Esophagus squamous epithelium (tissue), 5 donors: ENCODE data around the gene UBA5. TPM values are rescaled to one million over a fixed set of nuclear protein-coding genes. Genes with fewer than 3 reads are reported as not detected.

Source experiments
- DNase-seq: peaks from one replicate; lab custom pipeline; 2025; lab: John Stamatoyannopoulos, UW
- H3K27ac ChIP-seq, 4 donors: fragments of 200-600 bp; sonication (generic); one replicate each; pipeline ENCODE4 v1.5.1; 2016 to 2019; ENCODE audit warnings: mild to moderate bottlenecking in 1 of 4
- H3K27me3 ChIP-seq, 4 donors: fragments of 200-600 bp; sonication (generic); 1 replicate in 3 of 4; 2 replicates in 1 of 4; pipeline versions ENCODE4 v1.5.1 to v1.6.0; 2017 to 2021; ENCODE audit warnings: antibody characterized with exemption in 1 of 4
- H3K36me3 ChIP-seq, 3 donors: fragments of 200-600 bp; sonication (generic); one replicate each; pipeline ENCODE4 v1.5.1; 2016 to 2019
- H3K4me1 ChIP-seq, 3 donors: fragments of 200-600 bp; sonication (generic); one replicate each; pipeline ENCODE4 v1.5.1; 2017 to 2019
- H3K4me3 ChIP-seq, 4 donors: fragments of 200-600 bp; sonication (generic); 1 replicate in 3 of 4; 2 replicates in 1 of 4; pipeline ENCODE4 v1.5.1; 2016 to 2019; ENCODE audit warnings: mild to moderate bottlenecking in 2 of 4, moderate library complexity in 1 of 4
- H3K9me3 ChIP-seq, 3 donors: fragments of 200-600 bp; sonication (generic); one replicate each; pipeline ENCODE4 v1.5.1; 2016 to 2019
- POLR2A ChIP-seq, 4 donors: fragments of 450-650 bp; IDR thresholded peaks; one replicate each; pipeline ENCODE4 v1.6.1; 2017; ENCODE audit warnings: antibody characterized with exemption in 4 of 4, mild to moderate bottlenecking in 4 of 4, moderate library complexity in 3 of 4
- WGBS, 2 donors: methylation state at CpG; one replicate each; pipeline ENCODE4 v1.1.5; 2018; 5-methylcytosine and 5-hydroxymethylcytosine counted together
- intact Hi-C: fragments of 100-400 bp; cut with DNase I; formaldehyde crosslinking; loops from one replicate; pipeline ENCODE4 v1.15.0; 2022
- total RNA-seq, 4 donors: library from RNA; depleted of rRNA; stranded (reverse); fragments of >200 nt; gene quantifications; one replicate each; pipeline ENCODE4 v1.1.0, GENCODE V29; 2016
- TF ChIP-seq, protein P1 (sequence below), 6 experiments: fragments of 450-650 bp in 4 of 6; fragments of 200-600 bp in 2 of 6; sonication (generic) in 2 of 6; IDR thresholded peaks; one replicate each; pipeline ENCODE4 v1.5.1; 2016 to 2019; ENCODE audit warnings: antibody characterized with exemption in 6 of 6, mild to moderate bottlenecking in 4 of 6, moderate library complexity in 4 of 6
- donor health status: DM: yes; HTN: yes; CAD: no.

Gene UBA5
- total RNA-seq, 4 donors from 2014 or later: 22.1 to 36.1 (median 31.7) TPM

DNA sequence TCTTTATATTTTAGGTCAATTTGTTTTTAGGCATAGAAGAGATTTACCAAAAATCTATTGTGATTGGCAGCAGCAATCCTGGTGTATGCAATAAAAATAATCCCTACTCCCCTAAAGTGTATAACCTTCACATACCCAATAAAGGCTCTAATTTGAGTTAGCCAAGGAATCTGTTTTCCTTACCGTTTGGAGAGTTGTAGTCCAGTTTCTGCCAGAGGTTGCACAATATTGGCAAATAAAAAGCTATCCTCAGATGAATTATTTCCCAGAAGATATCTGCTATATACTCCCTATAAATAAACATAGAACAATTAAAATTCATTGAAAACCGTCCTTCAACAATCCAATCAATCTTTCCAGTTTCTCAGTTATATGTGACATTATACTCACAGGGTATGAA, 32.0 kb upstream of the UBA5 start:
- DNase-seq: no peak
- intact Hi-C loops: no loop called here
- no peak overlapping the region for H3K4me3 ChIP-seq
- no peaks in the 10 kb centered on the region for H3K9me3 ChIP-seq
- H3K36me3 ChIP-seq: peaks cover 0 to 40% (median 0%) of the 10 kb centered on the region in 3 donors
- WGBS, 2 donors: 60 to 69% methylated on average over 2 of the region's 2 CpGs
- H3K4me1 ChIP-seq: peaks cover 0 to 20% (median 0%) of the 10 kb centered on the region in 3 donors
- no peaks in the 10 kb centered on the region for H3K27me3 ChIP-seq
- no peak overlapping the region for H3K27ac ChIP-seq
- TF ChIP-seq, protein P1, sequence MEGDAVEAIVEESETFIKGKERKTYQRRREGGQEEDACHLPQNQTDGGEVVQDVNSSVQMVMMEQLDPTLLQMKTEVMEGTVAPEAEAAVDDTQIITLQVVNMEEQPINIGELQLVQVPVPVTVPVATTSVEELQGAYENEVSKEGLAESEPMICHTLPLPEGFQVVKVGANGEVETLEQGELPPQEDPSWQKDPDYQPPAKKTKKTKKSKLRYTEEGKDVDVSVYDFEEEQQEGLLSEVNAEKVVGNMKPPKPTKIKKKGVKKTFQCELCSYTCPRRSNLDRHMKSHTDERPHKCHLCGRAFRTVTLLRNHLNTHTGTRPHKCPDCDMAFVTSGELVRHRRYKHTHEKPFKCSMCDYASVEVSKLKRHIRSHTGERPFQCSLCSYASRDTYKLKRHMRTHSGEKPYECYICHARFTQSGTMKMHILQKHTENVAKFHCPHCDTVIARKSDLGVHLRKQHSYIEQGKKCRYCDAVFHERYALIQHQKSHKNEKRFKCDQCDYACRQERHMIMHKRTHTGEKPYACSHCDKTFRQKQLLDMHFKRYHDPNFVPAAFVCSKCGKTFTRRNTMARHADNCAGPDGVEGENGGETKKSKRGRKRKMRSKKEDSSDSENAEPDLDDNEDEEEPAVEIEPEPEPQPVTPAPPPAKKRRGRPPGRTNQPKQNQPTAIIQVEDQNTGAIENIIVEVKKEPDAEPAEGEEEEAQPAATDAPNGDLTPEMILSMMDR (IDR thresholded peaks at IDR 0.05): no peak
- TF ChIP-seq POLR2A (IDR thresholded peaks at IDR 0.05): no peak

DNA sequence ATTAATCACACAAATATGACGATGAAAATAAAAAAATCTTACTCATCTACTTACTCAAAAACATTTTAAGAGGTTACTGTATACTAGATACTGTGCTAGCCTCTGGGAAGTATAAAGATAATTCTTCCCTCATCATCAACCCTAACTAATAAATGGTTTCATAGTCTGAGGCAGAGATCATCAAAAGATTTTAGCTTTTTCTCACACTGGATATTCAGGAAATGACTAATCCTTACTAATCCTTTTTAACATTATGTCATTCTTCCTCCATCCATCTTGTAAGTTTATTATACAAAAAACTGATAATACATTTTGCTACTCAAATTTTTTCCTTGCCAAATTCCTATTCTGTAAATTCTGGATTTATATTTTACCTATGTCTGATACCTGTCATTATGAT, 30.2 kb upstream of the UBA5 start:
- DNase-seq: no peak
- peaks cover 0 to 35% (median 0%) of the 10 kb centered on the region in 3 donors for H3K36me3 ChIP-seq
- TF ChIP-seq, protein P1 (IDR thresholded peaks at IDR 0.05): no peak
- no peak for TF ChIP-seq POLR2A (IDR thresholded peaks at IDR 0.05)
- H3K4me3 ChIP-seq: no peak overlapping the region
- H3K27me3 ChIP-seq: no peaks in the 10 kb centered on the region
- H3K9me3 ChIP-seq: no peaks in the 10 kb centered on the region
- H3K4me1 ChIP-seq: peaks cover 0 to 9% (median 0%) of the 10 kb centered on the region in 3 donors
- no peak overlapping the region for H3K27ac ChIP-seq
- WGBS, 2 donors: 18 to 39% methylated on average over 1 of the region's 1 CpG
- intact Hi-C loops: no loop called here

DNA sequence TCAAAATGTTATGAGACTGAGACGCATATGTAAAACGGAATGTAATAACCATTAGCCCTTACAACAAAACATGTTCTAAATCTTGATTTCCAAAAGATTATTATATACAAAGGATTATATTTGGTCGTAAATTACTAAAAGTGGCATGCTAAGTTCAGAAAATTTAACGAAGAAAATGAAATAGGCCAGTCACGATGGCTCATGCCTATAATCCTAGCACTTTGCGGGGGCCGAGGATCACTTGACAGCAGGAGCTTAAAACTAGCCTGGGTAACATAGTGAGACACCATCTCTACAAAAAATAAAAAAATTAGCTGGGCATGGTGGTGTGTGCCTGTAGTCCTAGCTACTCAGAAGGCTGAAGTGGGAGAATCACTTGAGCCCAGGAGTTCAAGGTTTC, 29.5 kb upstream of the UBA5 start:
- Histone ChIP-seq H3K4me3 (no peak overlapping the region), H3K9me3 (no peaks in the 10 kb centered on the region), H3K27ac (no peak overlapping the region), H3K27me3 (no peaks in the 10 kb centered on the region), H3K4me1 (peaks cover 0 to 9% (median 0%) of the 10 kb centered on the region in 3 donors), H3K36me3 (peaks cover 0 to 37% (median 0%) of the 10 kb centered on the region in 3 donors)
- TF ChIP-seq POLR2A (IDR thresholded peaks at IDR 0.05): no peak
- TF ChIP-seq, protein P1 (IDR thresholded peaks at IDR 0.05): no peak
- WGBS, 2 donors: 93% methylated on average over 7 of the region's 7 CpGs
- DNase-seq: no peak
- intact Hi-C loops: no loop called here

DNA sequence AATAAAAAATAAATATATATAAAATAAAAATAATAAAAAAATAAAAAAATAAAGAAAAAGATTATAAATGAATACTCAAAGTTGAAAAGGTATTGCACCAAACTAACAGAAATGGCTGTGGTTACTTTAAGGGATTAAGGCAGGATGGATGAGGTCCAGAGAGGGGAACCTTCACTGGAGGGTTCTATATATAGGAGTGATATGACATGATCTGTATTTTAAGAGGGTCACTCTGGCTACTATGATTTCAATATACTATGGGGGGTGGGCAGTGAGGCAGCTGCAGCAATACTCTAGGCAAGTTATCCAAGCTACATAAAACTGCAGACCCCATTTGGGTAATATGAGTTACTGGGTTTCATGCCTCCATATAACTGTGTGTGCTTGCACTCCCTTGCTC, 25.1 kb upstream of the UBA5 start:
- H3K9me3 ChIP-seq: no peaks in the 10 kb centered on the region
- H3K27me3 ChIP-seq: no peaks in the 10 kb centered on the region
- no peak for DNase-seq
- H3K4me3 ChIP-seq: no peak overlapping the region
- no peak overlapping the region for H3K27ac ChIP-seq
- no peak for TF ChIP-seq POLR2A (IDR thresholded peaks at IDR 0.05)
- TF ChIP-seq, protein P1 (IDR thresholded peaks at IDR 0.05): no peak
- peaks cover 0 to 43% (median 0%) of the 10 kb centered on the region in 3 donors for H3K36me3 ChIP-seq
- peaks cover 0 to 12% (median 0%) of the 10 kb centered on the region in 3 donors for H3K4me1 ChIP-seq
- intact Hi-C loops: no loop called here

DNA sequence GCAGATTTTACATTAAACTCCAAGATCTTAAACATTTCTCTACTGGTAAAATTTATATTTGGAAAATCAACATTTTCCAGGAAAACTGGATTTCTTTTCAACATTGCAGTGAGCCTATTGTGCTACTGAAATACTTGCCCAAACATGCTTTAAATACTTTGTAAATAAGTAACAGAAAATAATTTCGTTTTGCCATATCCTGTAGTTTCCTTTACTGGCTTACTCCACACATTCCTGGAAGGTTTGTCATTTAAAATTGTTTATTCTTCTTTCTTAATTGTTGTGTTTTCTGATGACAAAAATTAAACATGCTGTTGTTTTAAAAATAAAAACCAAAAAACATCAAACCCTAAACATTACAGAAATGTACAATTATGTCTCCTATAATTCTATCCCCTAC, 22.5 kb upstream of the UBA5 start:
- no peak overlapping the region for H3K4me3 ChIP-seq
- H3K36me3 ChIP-seq: peaks cover 0 to 49% (median 0%) of the 10 kb centered on the region in 3 donors
- H3K4me1 ChIP-seq: peaks cover 0 to 8% (median 0%) of the 10 kb centered on the region in 3 donors
- DNase-seq: no peak
- intact Hi-C loops: no loop called here
- no peaks in the 10 kb centered on the region for H3K9me3 ChIP-seq
- TF ChIP-seq, protein P1 (IDR thresholded peaks at IDR 0.05): no peak
- WGBS, 2 donors: 28 to 32% methylated on average over 1 of the region's 1 CpG
- H3K27me3 ChIP-seq: no peaks in the 10 kb centered on the region
- H3K27ac ChIP-seq: no peak overlapping the region
